ENCODE results near the gene SLU7.

The SLU7 gene

DNA sequence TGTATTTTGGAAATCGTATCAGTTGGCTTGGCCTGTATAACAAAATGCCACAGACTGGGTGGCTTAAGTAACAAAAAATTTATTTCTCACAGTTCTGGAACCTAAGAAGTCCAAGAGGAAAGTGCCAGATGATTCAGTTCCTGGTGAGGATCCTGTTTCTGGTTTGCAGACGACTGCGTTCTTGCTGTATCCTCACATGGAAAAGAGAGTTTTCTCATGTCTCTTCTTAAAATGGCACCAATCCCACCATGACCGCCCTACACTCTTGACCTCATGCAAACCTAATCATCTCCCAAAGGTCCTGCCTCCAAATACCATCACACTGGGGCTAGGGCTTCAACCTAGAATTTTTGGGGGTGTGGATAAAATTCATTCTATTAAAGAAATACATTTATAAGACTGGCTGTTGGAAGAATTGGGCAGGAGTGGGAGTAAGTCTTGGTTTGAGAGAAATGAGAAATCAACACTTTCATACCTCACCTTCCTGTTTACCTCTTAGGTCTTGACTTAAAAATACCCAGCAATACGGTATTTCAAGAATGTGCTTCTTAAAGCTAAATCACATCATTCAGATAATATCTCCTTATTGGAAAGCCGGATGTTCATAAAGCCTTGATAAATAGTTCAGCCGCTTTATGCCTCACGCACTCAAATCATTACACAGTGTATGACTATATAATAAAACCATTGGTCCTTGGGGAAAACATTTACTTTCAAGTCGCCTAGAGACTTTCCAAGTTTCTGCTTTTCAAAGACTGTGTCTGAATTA lies 31.5 kb upstream of the SLU7 start:
- DNase-seq: no peak

DNA sequence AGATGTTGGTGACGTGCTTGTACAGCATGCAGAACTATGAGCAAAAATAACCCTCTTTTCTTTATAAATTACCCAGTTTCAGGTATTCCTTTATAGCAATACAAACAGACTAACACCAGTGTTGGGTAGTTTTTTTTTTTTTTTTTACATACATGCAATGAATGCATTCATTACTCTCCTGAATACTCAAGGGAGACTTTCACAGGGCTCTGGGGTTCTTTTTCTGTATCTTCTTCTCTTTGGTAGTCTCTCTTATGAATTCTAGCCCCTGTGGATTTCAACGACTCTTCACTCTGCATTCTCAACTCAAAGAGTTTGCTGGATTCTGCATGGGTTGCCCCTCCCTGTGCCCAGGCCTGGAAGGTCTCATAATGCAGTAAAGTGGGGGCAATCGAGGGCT lies 30.6 kb upstream of the SLU7 start:
- no peak for DNase-seq

DNA sequence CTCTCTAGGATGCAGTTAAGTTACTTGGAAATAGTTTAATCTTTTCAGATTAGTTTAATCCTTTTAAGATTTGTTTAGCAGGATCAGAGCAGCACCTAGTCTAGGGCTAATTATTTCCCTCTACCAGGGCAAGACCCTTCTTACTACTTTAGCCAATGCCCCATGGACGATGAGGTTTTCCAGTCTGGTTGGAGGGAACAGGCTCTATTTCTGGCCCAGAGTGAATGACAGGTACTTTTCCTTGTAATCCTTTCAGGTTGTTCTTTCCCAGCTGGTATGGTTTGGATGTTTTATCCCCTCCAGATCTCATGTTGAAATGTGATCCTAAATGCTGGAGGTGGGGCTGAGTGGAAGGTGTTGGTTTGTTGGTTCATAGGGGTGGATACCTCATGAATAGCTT lies 30.0 kb upstream of the SLU7 start:
- DNase-seq: no peak

DNA sequence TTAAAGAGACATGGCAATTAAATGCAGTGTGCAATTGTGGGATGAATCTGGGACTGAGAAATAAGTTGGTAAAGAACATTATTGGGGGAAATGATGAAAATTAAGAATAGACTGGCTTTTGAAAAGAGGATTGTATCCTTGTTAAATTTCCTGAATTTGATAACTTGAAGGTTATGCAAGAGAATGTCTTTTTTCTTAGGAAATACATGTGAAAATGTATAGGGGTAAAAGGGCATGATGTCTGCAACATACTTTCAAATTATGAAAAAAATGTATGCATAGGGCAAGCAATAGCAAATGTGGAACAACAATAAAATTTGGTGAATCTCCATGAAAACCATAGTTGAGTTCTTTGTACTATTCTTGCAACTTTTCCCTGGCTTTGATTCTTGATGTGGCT lies 26.9 kb upstream of the SLU7 start:
- no peak for DNase-seq

DNA sequence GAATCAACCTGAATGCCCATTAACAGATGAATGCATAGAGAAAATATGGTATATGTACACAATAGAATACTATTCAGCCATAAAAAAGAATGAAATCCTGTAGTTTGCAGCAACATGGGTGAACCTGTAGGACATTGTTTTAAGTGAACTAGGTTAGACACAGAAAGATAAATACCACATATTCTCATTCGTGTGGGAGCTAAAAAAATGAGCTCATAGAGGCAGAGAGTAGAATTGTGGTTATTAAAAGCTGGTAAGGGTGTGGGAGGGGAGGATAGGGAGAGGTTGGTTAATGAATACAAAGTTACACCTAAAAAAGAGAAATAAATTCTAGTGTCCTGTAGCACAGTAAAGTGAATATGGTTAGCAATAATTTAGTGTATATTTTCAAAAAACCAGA lies 26.3 kb upstream of the SLU7 start:
- no peak for DNase-seq

DNA sequence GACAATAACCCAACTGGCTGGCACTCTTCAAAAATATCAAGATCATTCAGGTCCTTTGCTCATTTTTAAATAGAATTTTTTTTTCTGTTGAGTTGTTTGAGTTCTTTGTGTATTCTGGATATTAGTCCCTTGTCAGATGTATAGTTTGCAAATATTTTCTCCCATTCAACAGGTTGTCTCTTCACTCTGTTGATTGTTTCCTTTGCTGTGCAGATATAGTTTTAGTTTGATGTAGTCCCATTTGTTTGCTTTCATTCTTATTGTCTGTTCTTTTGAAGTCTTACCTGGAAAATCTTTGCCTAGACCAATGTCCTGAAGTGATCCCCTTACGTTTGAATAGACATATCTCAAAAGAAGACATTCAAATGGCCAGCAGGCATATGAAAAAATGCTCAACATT lies 25.5 kb upstream of the SLU7 start:
- DNase-seq: no peak

DNA sequence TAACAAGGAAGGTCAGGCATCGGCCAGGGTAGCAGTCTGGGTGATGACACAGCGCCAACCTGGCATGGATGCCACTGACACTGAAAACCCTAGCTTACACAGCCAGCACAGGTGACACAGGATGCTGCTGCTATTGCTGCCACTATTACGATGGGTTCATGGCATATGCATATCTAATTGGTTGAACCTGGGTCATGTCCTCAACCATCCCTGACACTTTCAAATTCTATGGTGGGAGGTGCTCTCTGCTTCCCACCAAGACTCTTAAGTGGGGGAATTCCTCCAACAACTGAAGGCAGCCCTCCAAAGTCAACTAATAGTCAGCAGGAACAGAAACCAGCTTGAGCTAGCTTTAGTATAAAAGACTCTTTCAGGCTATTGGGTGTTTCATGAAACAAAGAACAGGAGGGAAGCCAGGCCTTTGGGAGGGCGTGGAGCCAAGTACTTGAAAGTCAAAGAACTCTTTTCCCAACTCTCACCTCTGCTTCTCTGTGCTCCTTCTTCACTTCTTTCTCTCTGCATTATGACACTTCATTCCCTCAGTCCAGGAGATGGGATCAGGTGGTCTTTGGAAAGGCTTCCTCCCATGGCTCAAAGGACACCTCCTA lies 24.0 kb upstream of the SLU7 start:
- no peak for DNase-seq

DNA sequence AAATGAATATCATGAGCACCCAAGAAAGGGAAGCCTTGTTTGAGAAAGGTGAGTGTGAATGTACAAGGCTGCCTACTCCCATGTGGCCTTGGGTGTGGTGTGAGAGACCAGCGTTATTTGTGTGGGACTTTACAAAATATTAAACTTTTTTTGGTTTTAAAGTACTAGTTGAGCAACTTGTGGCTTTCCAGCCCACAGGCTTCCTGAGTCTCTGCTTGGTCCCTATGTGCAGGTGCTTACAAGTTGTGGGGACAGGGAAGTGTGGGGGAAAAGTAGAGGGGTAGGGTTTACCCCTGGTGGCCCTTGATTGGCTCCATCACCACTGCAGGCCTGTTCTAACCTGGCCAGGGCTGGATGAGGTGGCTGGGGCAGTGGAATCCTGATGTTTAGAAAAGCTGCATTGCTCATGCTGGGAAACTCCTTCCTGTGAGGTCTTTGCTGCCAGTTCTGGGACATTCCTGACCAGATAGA lies 22.5 kb upstream of the SLU7 start:
- no peak for DNase-seq

DNA sequence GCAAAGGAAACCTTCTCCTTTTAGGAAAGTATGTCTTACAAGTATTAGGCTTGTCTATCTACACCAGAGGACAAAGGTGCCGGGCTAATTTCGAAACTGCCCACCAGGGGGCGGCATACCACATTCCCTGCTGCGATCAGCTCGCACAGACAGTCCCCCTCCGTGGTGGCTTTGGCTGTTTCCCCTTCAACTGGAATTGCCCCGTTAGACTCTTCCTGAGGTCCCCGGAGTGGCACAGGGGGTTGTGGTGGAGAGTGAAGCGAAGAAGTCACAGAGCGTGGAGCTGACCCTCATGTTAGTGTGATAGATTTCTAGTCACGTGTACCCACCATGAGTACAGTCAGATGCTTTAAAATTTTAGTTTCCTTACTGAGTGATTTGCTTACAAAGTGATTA lies 20.3 kb upstream of the SLU7 start:
- peak; percentile 81 to 84 for DNase-seq

DNA sequence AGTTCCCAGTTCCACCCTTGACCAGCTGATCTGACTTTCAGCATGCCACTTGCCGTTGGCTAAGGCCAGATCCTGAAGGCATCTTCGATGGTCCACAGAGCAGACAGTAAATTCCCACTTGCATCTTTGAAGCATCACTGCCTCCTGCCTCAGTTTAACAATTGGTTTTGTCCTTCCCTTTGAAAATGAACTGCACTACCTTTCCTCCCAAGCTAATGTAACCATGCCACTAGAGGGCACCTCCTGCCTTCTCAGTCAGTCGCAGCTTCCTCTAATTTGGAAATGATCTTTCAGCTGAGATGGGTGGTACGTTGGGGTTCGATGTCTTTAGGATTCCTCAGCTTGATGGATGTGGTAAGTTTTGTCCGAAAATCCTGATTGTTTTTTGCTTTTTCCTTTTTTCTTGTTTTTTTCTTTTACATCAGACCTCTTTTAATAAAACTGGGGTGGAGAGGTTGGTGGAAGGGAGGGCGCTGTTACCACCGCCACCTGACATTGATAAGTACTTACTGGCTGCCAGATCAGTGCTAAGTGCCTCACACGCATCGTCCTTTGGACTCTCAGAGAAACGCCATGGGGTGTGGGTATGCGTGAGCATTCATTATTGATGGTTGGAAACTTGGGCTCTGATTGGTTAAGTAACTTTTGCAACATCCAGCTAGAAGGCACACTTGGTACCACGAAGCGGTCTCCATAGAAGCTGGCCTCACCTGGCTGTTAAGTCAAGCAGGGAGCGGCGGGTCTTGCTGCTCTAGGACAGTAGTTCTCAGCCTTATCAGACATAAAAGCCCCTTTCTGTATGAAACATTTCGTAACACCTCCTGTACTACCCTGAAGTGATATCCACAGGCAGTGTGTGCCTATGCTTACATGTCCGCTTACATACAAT lies 19.7 kb upstream of the SLU7 start:
- DNase-seq: peak; percentile 54 to 67

DNA sequence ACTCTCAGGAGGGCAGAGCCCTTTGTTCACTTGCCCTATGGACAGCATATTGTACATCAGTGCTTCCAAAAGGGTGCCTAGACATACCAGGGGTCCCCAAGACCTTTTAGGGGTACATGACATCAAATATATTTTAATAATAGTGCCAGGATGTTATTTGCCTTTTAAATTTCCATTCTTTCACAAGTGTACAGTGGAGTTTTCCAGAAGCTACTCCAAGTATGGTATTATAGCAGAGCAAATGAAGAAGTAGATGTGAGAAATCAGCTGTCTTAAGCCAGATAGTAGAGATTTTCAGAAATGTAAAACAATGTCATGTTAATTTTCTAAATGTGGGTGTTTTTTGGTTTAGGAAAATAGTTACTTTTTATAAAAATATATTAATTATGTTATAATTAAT lies 18.4 kb upstream of the SLU7 start:
- no peak for DNase-seq

DNA sequence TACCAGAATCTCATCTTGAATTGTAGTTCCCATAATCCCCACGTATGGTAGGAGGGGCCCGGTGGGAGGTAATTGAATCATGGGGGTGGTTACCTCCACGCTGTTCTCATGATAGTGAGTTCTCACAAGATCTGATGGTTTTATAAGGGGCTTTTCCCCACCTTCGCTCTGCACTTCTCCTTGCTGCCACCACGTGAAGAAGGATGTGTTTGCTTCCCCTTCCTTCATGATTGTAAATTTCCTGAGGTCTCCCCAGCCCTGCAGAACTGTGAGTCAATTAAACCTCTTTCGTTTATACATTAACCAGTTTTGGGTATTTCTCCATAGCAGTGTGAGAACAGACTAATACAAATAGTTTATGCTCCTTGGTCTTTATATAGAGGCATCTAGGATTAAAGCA lies 17.8 kb upstream of the SLU7 start:
- peak in 1 of 2 donors; percentile 49 for DNase-seq

DNA sequence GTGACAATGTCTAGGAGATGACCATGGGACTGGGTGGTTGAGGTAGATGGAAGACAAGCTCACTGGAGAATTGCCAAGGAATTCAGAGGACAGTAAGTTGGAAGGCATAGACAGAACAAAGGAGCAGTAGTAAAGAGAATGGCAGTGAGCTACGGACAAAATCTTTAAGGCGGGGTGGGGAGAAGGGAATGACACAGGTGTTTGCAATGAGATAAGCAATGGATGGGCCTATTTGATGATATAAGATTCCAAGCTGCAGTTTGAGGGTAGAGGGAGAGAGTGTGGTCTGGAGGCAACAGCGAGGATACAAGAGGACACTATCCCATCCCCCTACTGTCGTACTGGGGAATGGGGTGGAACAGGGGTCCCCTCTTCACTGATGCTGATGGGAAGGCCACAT lies 17.1 kb upstream of the SLU7 start:
- no peak for DNase-seq

DNA sequence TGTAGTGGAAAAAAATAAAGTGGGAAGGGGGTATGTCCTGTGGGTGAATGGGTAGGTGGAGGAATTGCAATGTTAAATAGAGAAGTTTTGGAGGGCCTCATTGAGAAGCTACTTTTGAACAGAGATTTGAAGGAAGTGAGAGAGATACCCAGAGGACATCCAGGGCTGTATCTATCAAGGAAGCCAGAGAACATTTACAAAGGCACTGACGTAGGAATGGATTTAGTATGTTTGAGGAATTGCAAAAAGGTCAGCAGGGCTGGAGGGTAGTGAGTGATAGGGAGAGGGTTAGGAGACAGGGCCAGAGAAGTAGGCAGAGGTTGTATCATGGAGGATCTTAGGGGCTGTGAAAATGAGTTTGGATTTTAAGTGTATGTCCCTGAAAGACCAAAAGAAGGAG lies 16.7 kb upstream of the SLU7 start:
- DNase-seq: no peak

DNA sequence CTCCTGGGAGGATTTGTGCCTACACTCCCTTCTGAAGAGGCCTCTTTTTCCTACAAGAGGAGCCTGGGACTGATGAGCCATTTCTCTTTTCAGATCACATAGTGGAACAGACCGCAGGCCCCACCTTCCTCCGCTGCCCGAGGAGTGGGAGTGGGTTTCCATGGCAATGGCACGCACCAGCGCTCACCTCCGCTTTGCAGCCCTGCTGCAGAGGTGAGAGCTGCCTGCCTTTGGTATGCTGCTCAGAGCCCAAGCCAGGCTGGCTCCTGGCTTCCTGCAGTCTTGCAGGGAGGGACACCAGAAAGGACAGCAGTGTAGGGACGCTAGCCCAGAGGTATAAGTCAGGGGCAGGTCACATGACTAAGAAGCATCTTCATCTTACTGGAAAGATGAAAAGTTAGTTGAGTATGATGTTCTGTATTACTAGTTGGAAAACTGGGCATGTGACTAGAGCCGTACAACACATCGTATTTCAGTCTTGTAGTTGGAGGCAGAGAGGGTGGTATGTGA lies 15.2 kb upstream of the SLU7 start:
- no peak for DNase-seq

DNA sequence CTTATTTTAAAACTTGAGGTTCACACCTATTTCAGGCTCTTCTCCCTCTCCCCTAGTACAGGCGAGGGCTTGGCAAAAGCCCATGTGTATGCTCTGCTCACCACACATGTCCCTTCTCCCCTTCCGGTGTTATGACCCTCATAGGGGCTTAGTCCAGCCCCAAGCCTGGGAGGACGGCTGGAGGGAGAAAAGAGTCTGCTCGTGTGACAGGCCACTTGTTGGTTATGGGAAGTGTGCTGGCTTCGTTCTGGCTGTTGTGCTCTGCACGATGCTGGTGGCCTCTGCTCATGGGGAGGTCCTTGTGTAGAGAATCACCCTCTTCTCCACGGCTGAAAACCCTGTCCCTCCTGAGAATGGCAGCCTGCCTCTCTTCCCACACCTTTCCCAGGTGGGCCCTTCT lies 13.9 kb upstream of the SLU7 start:
- DNase-seq: no peak

DNA sequence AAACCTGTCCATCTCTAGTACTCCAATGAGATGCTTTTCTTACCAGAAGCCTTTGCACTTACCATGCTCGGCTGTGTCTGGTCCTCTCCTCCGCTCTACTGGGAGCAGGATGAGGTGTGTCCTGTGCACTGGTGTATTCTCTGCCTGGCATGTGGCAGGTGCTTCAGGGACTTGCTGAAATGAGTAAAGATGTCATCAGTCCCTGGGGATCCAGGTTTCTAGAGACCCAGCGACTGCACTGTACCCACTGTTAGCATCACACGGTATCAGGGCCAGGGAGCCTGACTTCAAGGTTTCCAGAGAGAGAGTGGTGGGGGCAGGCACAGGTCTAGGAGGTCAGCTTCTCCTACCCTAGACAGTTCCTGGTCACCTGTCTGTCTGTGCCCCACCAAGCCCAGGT lies 13.3 kb upstream of the SLU7 start:
- no peak for DNase-seq

DNA sequence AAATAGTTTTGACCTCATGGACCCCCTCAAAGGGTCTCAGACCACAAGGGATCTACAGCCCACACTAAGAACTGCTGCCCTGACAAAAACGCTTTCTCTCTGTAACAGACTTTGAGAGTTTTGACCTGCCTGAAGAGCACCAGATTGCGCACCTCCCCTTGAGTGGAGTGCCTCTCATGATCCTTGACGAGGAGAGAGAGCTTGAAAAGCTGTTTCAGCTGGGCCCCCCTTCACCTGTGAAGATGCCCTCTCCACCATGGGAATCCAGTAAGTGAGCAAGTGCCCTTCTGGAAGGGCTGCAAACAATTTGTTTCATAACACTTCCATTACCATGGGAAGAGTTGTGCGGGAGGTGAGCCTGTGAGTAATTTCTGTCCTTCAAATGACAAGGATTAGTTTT lies 8.7 kb upstream of the SLU7 start:
- DNase-seq: no peak

DNA sequence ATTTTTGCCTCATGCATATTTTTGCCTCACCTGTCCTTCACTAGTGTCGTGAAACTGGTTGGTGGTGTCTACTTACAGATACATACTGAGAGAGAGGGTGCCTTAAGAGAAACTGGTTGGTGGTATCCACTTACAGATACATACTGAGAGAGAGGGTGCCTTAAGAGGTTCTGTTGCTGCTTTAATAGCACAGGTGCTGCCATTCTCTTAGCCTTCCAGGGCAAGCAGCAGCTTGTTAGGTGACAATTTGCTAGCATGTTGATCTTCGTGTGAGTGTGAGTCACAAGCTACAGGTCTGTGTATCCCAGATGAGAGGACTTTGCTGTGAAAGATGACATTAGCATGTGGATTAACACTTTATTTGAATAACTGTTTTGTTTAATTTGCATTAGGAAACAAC lies 4.2 kb upstream of the SLU7 start:
- DNase-seq: no peak

DNA sequence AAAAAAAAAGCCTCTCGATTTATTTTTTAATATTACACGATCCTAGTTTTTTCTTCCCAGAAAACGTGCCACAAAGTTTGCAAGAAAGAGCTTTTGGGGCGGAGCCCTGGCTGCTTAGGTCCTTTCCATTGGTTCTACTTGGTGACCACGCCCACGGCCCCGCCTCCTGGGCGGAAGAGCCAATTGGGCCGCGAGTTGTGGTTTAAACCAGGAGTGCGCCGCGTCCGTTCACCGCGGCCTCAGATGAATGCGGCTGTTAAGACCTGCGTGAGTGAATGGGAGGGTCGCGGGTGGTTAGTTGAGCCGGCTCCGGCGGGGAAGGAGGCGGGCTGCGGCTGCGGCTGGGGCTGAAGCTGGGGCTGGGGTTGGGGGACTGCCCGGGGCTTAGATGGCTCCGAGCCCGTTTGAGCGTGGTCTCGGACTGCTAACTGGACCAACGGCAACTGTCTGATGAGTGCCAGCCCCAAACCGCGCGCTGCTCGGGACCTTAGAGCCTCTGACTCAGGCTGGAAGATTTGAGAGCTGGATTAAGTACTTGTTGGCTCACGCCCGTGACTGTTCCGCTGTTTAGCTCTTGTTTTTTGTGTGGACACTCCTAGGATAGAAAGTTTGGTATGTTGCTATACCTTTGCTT lies 2.9 kb upstream of the SLU7 start, which contains the start of gene PTTG1:
TSS of gene PTTG1 (plus strand) at position 231 of the 634 bp plus-strand sequence. CDS start 458 bp downstream, outside the sequence.
- DNase-seq: peak; percentile 66 to 75

DNA sequence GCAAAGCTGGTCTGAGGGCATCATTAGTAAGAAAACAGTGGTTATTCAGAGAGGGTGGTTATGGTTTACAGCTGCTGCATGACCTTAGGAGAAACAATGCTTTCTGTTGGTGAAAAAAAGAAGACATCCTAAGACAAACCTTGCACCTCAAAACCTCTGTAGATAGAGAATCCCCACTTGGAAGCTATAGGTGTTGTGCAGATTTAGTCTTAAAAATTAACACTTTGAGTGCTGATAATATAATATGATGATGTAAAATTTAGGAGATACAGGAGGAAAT lies 1.4 kb upstream of the SLU7 start:
- DNase-seq: no peak

DNA sequence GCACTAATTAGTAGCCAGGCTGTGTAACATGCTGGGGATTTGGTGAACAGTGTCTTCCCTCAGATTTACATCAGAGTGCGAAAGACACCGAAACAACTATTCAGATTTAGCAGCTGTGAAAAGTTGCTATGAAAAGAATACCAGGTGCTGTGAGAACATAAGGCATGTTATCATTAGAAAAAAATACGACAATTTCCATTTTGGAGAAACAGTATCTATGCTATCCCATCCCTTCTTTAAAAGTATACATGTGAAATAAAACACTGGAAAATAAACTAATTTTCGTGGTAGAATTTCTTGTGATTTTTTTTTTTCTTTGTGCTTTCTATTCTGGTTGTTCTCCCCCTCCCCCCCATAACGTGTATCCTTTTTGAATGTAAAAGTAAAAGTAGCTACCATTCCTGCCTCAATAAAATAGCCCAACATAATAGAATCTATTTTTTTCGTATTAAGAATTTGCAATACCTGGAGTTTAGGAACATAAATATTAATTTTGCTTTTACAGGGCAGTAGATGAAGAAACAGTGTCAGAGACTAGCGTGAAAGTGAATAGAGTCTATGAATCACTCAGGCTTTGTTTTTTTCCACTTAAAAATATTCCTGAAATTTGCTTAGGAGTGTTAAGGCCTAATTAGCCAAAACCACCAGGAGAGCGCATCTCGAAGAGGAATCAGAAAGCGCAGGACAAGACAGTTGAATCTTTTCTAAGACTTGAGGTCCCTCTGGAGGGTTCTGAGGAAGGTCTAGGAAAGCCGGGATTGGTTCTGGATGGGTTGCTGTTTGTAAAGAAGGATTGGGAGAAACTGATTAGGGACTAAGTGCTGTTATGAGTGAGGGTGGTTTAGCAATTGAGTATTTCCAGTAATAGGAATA lies 813 bp upstream of the SLU7 start:
- no peak for DNase-seq

Measured in bone marrow (tissue), 2 donors.